MM.1S (cell line): ENCODE results near the gene CDH7.

Experiments
- DNase-seq: peaks from one replicate; pipeline ENCODE4 v3.0.0-alpha.2; 2015
- H2AFZ ChIP-seq: fragments of 300-600 bp; sonication (generic); 2 replicates; pipeline ENCODE4 v1.6.0; 2016; ENCODE audit warnings: antibody characterized with exemption, low read length
- H3F3A ChIP-seq: fragments of 300-600 bp; sonication (generic); 2 replicates; pipeline ENCODE4 v1.6.1; 2016; ENCODE audit warnings: mild to moderate bottlenecking, antibody characterized with exemption, low read length, moderate library complexity, mixed read lengths; ENCODE audit not compliant: insufficient read depth
- H3K27ac ChIP-seq: fragments of 300-600 bp; sonication (generic); 2 replicates; pipeline ENCODE4 v1.5.1; 2016; ENCODE audit warnings: mild to moderate bottlenecking, low read length
- H3K27me3 ChIP-seq: fragments of 300-600 bp; sonication (generic); replicated peaks from 2 replicates; pipeline ENCODE4 v1.6.0; 2016; ENCODE audit warnings: low read length; ENCODE audit not compliant: insufficient read depth
- H3K36me3 ChIP-seq: fragments of 300-600 bp; sonication (generic); replicated peaks from 2 replicates; pipeline ENCODE4 v1.6.1; 2016; ENCODE audit warnings: mild to moderate bottlenecking, low read length, mixed read lengths; ENCODE audit not compliant: insufficient read depth
- H3K4me1 ChIP-seq: fragments of 300-600 bp; sonication (generic); 2 replicates; pipeline ENCODE4 v1.6.1; 2016; ENCODE audit warnings: low read length, mixed read lengths
- H3K4me2 ChIP-seq: fragments of 300-600 bp; sonication (generic); 2 replicates; pipeline ENCODE4 v1.6.0; 2016; ENCODE audit warnings: low read depth, low read length
- H3K4me3 ChIP-seq: fragments of 300-600 bp; sonication (generic); 2 replicates; pipeline ENCODE4 v1.5.1; 2016; ENCODE audit warnings: low read length, mixed read lengths
- H3K79me2 ChIP-seq: fragments of 300-600 bp; sonication (generic); 2 replicates; pipeline ENCODE4 v1.6.1; 2016; ENCODE audit warnings: mixed run types, low read length, mixed read lengths
- H3K9ac ChIP-seq: fragments of 300-600 bp; sonication (generic); 2 replicates; pipeline ENCODE4 v1.6.1; 2016; ENCODE audit warnings: low read length, mixed read lengths
- H3K9me2 ChIP-seq: fragments of 300-600 bp; sonication (generic); replicated peaks from 2 replicates; pipeline ENCODE4 v1.6.1; 2016; ENCODE audit warnings: mild to moderate bottlenecking, low read length, mixed read lengths; ENCODE audit not compliant: insufficient read depth
- H3K9me3 ChIP-seq: fragments of 300-600 bp; sonication (generic); replicated peaks from 2 replicates; pipeline ENCODE4 v1.6.1; 2016; ENCODE audit warnings: mild to moderate bottlenecking, low read length, mixed read lengths; ENCODE audit not compliant: insufficient read depth
- H4K20me1 ChIP-seq: fragments of 300-600 bp; sonication (generic); 2 replicates; pipeline ENCODE4 v1.6.1; 2016; ENCODE audit warnings: mild to moderate bottlenecking, low read length, moderate library complexity, mixed read lengths; ENCODE audit not compliant: insufficient read depth
- CTCF ChIP-seq: fragments of 300-600 bp; sonication (generic); IDR thresholded peaks from 2 replicates; pipeline ENCODE4 v1.5.1; 2016; ENCODE audit warnings: antibody characterized with exemption, low read length, mixed read lengths
- EZH2 ChIP-seq: fragments of 300-600 bp; sonication (generic); optimal IDR thresholded peaks from 2 replicates; pipeline ENCODE3; 2017; ENCODE audit warnings: low read depth, mild to moderate bottlenecking, antibody characterized with exemption, low read length, mixed read lengths
- EZH2phosphoT487 ChIP-seq: fragments of 300-600 bp; sonication (generic); IDR thresholded peaks from 2 replicates; pipeline ENCODE4 v1.6.1; 2018; ENCODE audit warnings: antibody characterized with exemption, low read length

CDH7 gene

GRCh38 chr18:65760457-65760856, 9.6 kb downstream of the CDH7 start:
- no peak overlapping the region for H3K4me2 ChIP-seq
- no peak for TF ChIP-seq EZH2phosphoT487
- no peak for TF ChIP-seq EZH2
- no peak for TF ChIP-seq CTCF
- no peaks in the 10 kb centered on the region for H4K20me1 ChIP-seq
- H3K79me2 ChIP-seq: no peaks in the 10 kb centered on the region
- no peak overlapping the region for H2AFZ ChIP-seq
- no peaks in the 10 kb centered on the region for H3K27me3 ChIP-seq
- H3K9me3 ChIP-seq: no peaks in the 10 kb centered on the region
- DNase-seq: no peak
- no peaks in the 10 kb centered on the region for H3K9me2 ChIP-seq
- H3K36me3 ChIP-seq: no peaks in the 10 kb centered on the region
- no peaks in the 10 kb centered on the region for H3K4me1 ChIP-seq
- no peak overlapping the region for H3K27ac ChIP-seq
- H3F3A ChIP-seq: no peaks in the 10 kb centered on the region
- H3K9ac ChIP-seq: no peak overlapping the region
- H3K4me3 ChIP-seq: no peak overlapping the region

- no peaks in the 10 kb centered on the region for H3K4me1 ChIP-seq
- TF ChIP-seq CTCF: no peak
- no peak for TF ChIP-seq EZH2
- TF ChIP-seq EZH2phosphoT487: no peak
- H3K9me3 ChIP-seq: no peaks in the 10 kb centered on the region
- H2AFZ ChIP-seq: no peak overlapping the region
- no peak overlapping the region for H3K27ac ChIP-seq
- no peaks in the 10 kb centered on the region for H3K27me3 ChIP-seq
- DNase-seq: no peak
- no peaks in the 10 kb centered on the region for H3K79me2 ChIP-seq
- no peak overlapping the region for H3K4me3 ChIP-seq
- H3K9me2 ChIP-seq: no peaks in the 10 kb centered on the region
- no peaks in the 10 kb centered on the region for H3K36me3 ChIP-seq
- no peaks in the 10 kb centered on the region for H4K20me1 ChIP-seq
- H3F3A ChIP-seq: no peaks in the 10 kb centered on the region
- no peak overlapping the region for H3K9ac ChIP-seq
- no peak overlapping the region for H3K4me2 ChIP-seq
These were observed 11.0 kb downstream of the CDH7 start for GRCh38 chr18:65761636-65762295.

- H3K27me3 ChIP-seq: no peaks in the 10 kb centered on the region
- H3K79me2 ChIP-seq: no peaks in the 10 kb centered on the region
- no peak overlapping the region for H2AFZ ChIP-seq
- H3K27ac ChIP-seq: no peak overlapping the region
- H4K20me1 ChIP-seq: no peaks in the 10 kb centered on the region
- no peak for TF ChIP-seq EZH2phosphoT487
- TF ChIP-seq CTCF: no peak
- TF ChIP-seq EZH2: no peak
- no peaks in the 10 kb centered on the region for H3F3A ChIP-seq
- DNase-seq: no peak
- no peak overlapping the region for H3K4me2 ChIP-seq
- no peak overlapping the region for H3K9ac ChIP-seq
- no peaks in the 10 kb centered on the region for H3K9me2 ChIP-seq
- H3K4me1 ChIP-seq: no peaks in the 10 kb centered on the region
- no peak overlapping the region for H3K4me3 ChIP-seq
- no peaks in the 10 kb centered on the region for H3K9me3 ChIP-seq
- H3K36me3 ChIP-seq: no peaks in the 10 kb centered on the region
These were observed 11.7 kb downstream of the CDH7 start for GRCh38 chr18:65762556-65762955.
